Endothelial cell of umbilical vein (primary cell): ENCODE data around the gene STAT5B. TPM values are rescaled to one million over a fixed set of nuclear protein-coding genes. Genes with fewer than 3 reads are reported as not detected.

ENCODE experiments used
- BruUV-seq: library from RNA; stranded (reverse); fragments of 400-500 nt; replicated peaks from 2 replicates; lab custom pipeline; 2021; lab: Mats Ljungman, UMichigan
- CTCF ChIA-PET: fragments of 300-600, 350-600 bp; sonication (Branson Sonifier 250); formaldehyde crosslinking; loops from one replicate; lab custom pipeline; 2021; ENCODE audit warnings: antibody characterized with exemption, inconsistent platforms; lab: Charles Lee
- POLR2A ChIA-PET: fragments of 300-600, 350-600 bp; sonication (Branson Sonifier 250); formaldehyde crosslinking; loops from one replicate; lab custom pipeline; 2021; ENCODE audit warnings: antibody characterized with exemption, inconsistent platforms; lab: Charles Lee
- DNase-seq: peaks from one replicate; pipeline ENCODE4 v3.0.0-alpha.2; 2011; ENCODE audit warnings: low read depth, low spot score
- FAIRE-seq: peaks from 2 replicates; lab custom pipeline; 2011; peaks lifted over from hg19 to GRCh38; lab: Jason Lieb, UNC
- H2AFZ ChIP-seq: 2 replicates; pipeline ENCODE4 v1.6.0; 2012; ENCODE audit warnings: low read depth, low read length, control low read depth, inconsistent platforms
- H3K27ac ChIP-seq: 2 replicates; pipeline ENCODE4 v1.5.1; 2011; ENCODE audit warnings: low read depth, mild to moderate bottlenecking, control low read depth, low read length, moderate library complexity; ENCODE audit not compliant: insufficient read depth
- H3K27me3 ChIP-seq, 2 experiments: 2 replicates each; pipeline versions ENCODE4 v1.6.0 to v1.6.1; 2011; ENCODE audit warnings: low read length in 2 of 2, mixed read lengths in 1 of 2; ENCODE audit not compliant: control insufficient read depth in 2 of 2, insufficient read depth in 2 of 2
- H3K36me3 ChIP-seq, 2 experiments: 2 replicates in 1 of 2; 3 replicates in 1 of 2; pipeline ENCODE4 v1.5.1; 2011; ENCODE audit warnings: low read length in 2 of 2, mild to moderate bottlenecking in 1 of 2, moderate library complexity in 1 of 2; ENCODE audit not compliant: control insufficient read depth in 2 of 2, insufficient read depth in 2 of 2; ENCODE audit errors: extremely low read depth in 1 of 2
- H3K4me1 ChIP-seq: 3 replicates; pipeline ENCODE4 v1.5.1; 2011; ENCODE audit warnings: mild to moderate bottlenecking, low read length; ENCODE audit not compliant: control insufficient read depth, insufficient read depth; ENCODE audit errors: extremely low read depth
- H3K4me2 ChIP-seq: 2 replicates; pipeline ENCODE4 v1.6.1; 2011; ENCODE audit warnings: low read length, control low read depth, mixed read lengths; ENCODE audit not compliant: insufficient read depth
- H3K4me3 ChIP-seq, 3 experiments: fragments of 200-600 bp in 1 of 3; sonication (generic), shearing (Covaris generic) in 1 of 3; replicated peaks in 1 of 3; 2 replicates each; pipeline ENCODE4 v1.5.1; 2011 to 2016; ENCODE audit warnings: control low read depth in 3 of 3, low read length in 3 of 3, mild to moderate bottlenecking in 2 of 3, inconsistent platforms in 1 of 3, low read depth in 1 of 3, moderate library complexity in 1 of 3; ENCODE audit not compliant: insufficient read depth in 1 of 3
- H3K79me2 ChIP-seq: 2 replicates; pipeline ENCODE4 v1.6.0; 2012; ENCODE audit warnings: low read length, inconsistent platforms; ENCODE audit not compliant: control insufficient read depth, insufficient read depth
- H3K9ac ChIP-seq: replicated peaks from 2 replicates; pipeline ENCODE3; 2011; ENCODE audit warnings: low read length, control low read depth; ENCODE audit not compliant: insufficient read depth; ENCODE audit errors: extremely low read depth
- H3K9me1 ChIP-seq: replicated peaks from 3 replicates; pipeline ENCODE4 v1.6.0; 2011; ENCODE audit warnings: mild to moderate bottlenecking, low read length; ENCODE audit not compliant: control insufficient read depth, insufficient read depth; ENCODE audit errors: extremely low read depth
- H3K9me3 ChIP-seq: replicated peaks from 2 replicates; pipeline ENCODE4 v1.5.1; 2012; ENCODE audit warnings: low read length, inconsistent platforms; ENCODE audit not compliant: control insufficient read depth, insufficient read depth
- H4K20me1 ChIP-seq: replicated peaks from 2 replicates; pipeline ENCODE3; 2011; ENCODE audit warnings: mild to moderate bottlenecking, low read length; ENCODE audit not compliant: control insufficient read depth, insufficient read depth; ENCODE audit errors: extremely low read depth
- CTCF ChIP-seq, 2 donors: IDR thresholded peaks; 1 replicate in 1 of 2; 2 replicates in 1 of 2; pipeline ENCODE4 v1.5.1; 2011; ENCODE audit warnings: low read length in 2 of 2, mild to moderate bottlenecking in 2 of 2, moderate library complexity in 2 of 2, control low read depth in 1 of 2, inconsistent platforms in 1 of 2, low read depth in 1 of 2; ENCODE audit not compliant: insufficient read depth in 1 of 2; ENCODE audit errors: extremely low read depth in 1 of 2
- EZH2 ChIP-seq: IDR thresholded peaks from 2 replicates; pipeline ENCODE4 v1.6.1; 2012; ENCODE audit warnings: borderline replicate concordance, low read depth, mild to moderate bottlenecking, moderate library complexity, low read length, inconsistent platforms; ENCODE audit not compliant: severe bottlenecking
- FOS ChIP-seq: IDR thresholded peaks from 2 replicates; pipeline ENCODE4 v1.6.1; 2011; ENCODE audit warnings: mild to moderate bottlenecking, low read length, moderate library complexity, borderline replicate concordance; ENCODE audit not compliant: insufficient read depth
- GATA2 ChIP-seq: IDR thresholded peaks from 2 replicates; pipeline ENCODE4 v1.7.0; 2011; ENCODE audit warnings: low read depth, mild to moderate bottlenecking, moderate library complexity, mixed read lengths, low read length; ENCODE audit not compliant: insufficient read length, insufficient read depth
- JUN ChIP-seq: IDR thresholded peaks from 2 replicates; pipeline ENCODE4 v1.6.1; 2011; ENCODE audit warnings: borderline replicate concordance, low read depth; ENCODE audit not compliant: insufficient read length, insufficient read depth
- MYC ChIP-seq: IDR thresholded peaks from one replicate; pipeline ENCODE4 v1.6.1; 2011; ENCODE audit warnings: mild to moderate bottlenecking, low read depth, low read length
- POLR2A ChIP-seq: IDR thresholded peaks from 2 replicates; pipeline ENCODE4 v1.6.1; 2012; ENCODE audit warnings: low read depth, mild to moderate bottlenecking, control low read depth, low read length
- POLR2AphosphoS5 ChIP-seq: IDR thresholded peaks from 2 replicates; pipeline ENCODE4 v1.6.1; 2012; ENCODE audit warnings: low read depth, mild to moderate bottlenecking, control low read depth, low read length, moderate library complexity; ENCODE audit not compliant: insufficient read depth
- dilution Hi-C: fragments of 300-500 bp; cut with MboI; formaldehyde crosslinking; loops from one replicate; pipeline ENCODE4 v1.15.0; 2019; ENCODE audit warnings: low sequenced_read_pairs; ENCODE audit not compliant: extremely low pct_ligation_motif_present
- intact Hi-C: fragments of 100-400 bp; cut with micrococcal nuclease; formaldehyde crosslinking; loops from one replicate; pipeline ENCODE4 v1.10.0; 2022
- polyA plus RNA-seq, 4 experiments: library from polyadenylated mRNA; depleted of rRNA in 3 of 4; stranded (reverse) in 3 of 4; unstranded in 1 of 4; fragments of >200 nt; gene quantifications; 2 replicates each; pipeline versions ENCODE4 v1.2.1 to v1.2.3, GENCODE V29; 2011 to 2012; ENCODE audit warnings: missing spikeins in 1 of 4
- total RNA-seq: library from RNA; stranded (reverse); gene quantifications from 2 replicates; pipeline ENCODE4 v1.2.3, GENCODE V29; 2021
- TF ChIP-seq, protein P1 (sequence below): IDR thresholded peaks from 2 replicates; pipeline ENCODE4 v1.6.1; 2011; ENCODE audit not compliant: insufficient read depth, insufficient read length

STAT5B gene
- total and polyA plus RNA-seq, 2 donors (not counting 3 experiments of a cell fraction or from before 2014, with no cell fraction given) = 43.3 to 53.7 TPM

- Histone ChIP-seq H3K4me2 (no peak overlapping the region), H3K27me3 (no peaks in the 10 kb centered on the region), H4K20me1 (no peaks in the 10 kb centered on the region), H3K9ac (no peak overlapping the region), H3K9me1 (no peaks in the 10 kb centered on the region), H3K4me1 (peaks cover 61% of the 10 kb centered on the region), H3K27ac (no peak overlapping the region), H3K79me2 (peaks cover 3% of the 10 kb centered on the region), H3K36me3 (peaks cover 6 to 9% of the 10 kb centered on the region in 2 experiments), H2AFZ (no peak overlapping the region), H3K4me3 (no peak overlapping the region), H3K9me3 (no peaks in the 10 kb centered on the region)
- TF ChIP-seq FOS (no peak), POLR2AphosphoS5 (no peak), JUN (no peak), GATA2 (no peak), POLR2A (no peak), EZH2 (no peak), CTCF (IDR thresholded peaks at IDR 0.05; ENCODE audit: extremely low read depth in 1 of 2, insufficient read depth in 1 of 2, low read depth in 1 of 2, low read length in 2 of 2) (no peak), MYC (no peak)
- TF ChIP-seq, protein P1, sequence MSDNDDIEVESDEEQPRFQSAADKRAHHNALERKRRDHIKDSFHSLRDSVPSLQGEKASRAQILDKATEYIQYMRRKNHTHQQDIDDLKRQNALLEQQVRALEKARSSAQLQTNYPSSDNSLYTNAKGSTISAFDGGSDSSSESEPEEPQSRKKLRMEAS = no peak
- BruUV-seq = no TSS peak
- DNase-seq (no peak), FAIRE-seq (no peak)
- dilution Hi-C loops = no loop called here
- intact Hi-C loops = no loop called here
- ChIA-PET POLR2A (interaction anchor here (1.2 kb wide), 1 partner anchor 94 kb away, joined by 7 read pairs; no protein-coding TSS in a partner anchor), CTCF (interaction anchor here (0.8 to 15.7 kb wide), 8 partner anchors 14 to 212 kb away, joined by 3 to 190 read pairs (median 14); no protein-coding TSS in a partner anchor)
Measured at GRCh38 chr17:42315402-42316156, 39.4 kb upstream of the STAT5B start.
